Subcutaneous abdominal adipose tissue (tissue), 5 donors: Measurements from ENCODE around the gene HLA-DQA2.
"Not testable (repeated sequence)": the region's sequence is repeated elsewhere in the genome, so short reads cannot be mapped to it uniquely, and the experiment has no call there.

Experiments
- H3K27ac ChIP-seq: one replicate; pipeline ENCODE4 v1.7.0; 2013; ENCODE audit warnings: low read depth, mild to moderate bottlenecking, inconsistent platforms, low read length, moderate library complexity
- H3K27me3 ChIP-seq, 5 donors: one replicate each; pipeline ENCODE4 v1.7.0; 2013; ENCODE audit warnings: low read length in 5 of 5, inconsistent platforms in 1 of 5; ENCODE audit not compliant: control insufficient read depth in 5 of 5, insufficient read depth in 4 of 5
- H3K36me3 ChIP-seq, 5 donors: one replicate each; pipeline ENCODE4 v1.7.0; 2013; ENCODE audit warnings: low read length in 5 of 5; ENCODE audit not compliant: control insufficient read depth in 5 of 5, insufficient read depth in 5 of 5
- H3K4me1 ChIP-seq, 5 donors: one replicate each; pipeline ENCODE4 v1.7.0; 2013; ENCODE audit warnings: low read length in 5 of 5, mild to moderate bottlenecking in 3 of 5, moderate library complexity in 1 of 5; ENCODE audit not compliant: control insufficient read depth in 5 of 5, insufficient read depth in 5 of 5
- H3K4me3 ChIP-seq, 5 donors: one replicate each; pipeline ENCODE4 v1.7.0; 2013; ENCODE audit warnings: low read length in 5 of 5, low read depth in 1 of 5
- H3K9ac ChIP-seq, 5 donors: one replicate each; pipeline ENCODE4 v1.7.0; 2013; ENCODE audit warnings: low read length in 5 of 5, mild to moderate bottlenecking in 4 of 5, moderate library complexity in 3 of 5
- H3K9me3 ChIP-seq, 5 donors: one replicate each; pipeline ENCODE4 v1.7.0; 2013; ENCODE audit warnings: low read length in 5 of 5; ENCODE audit not compliant: control insufficient read depth in 5 of 5
- donor health status: healthy.
- donor health status: healthy.
- donor health status: healthy.
- donor health status: healthy.
- donor health status: healthy.

Gene HLA-DQA2

GRCh38 chr6:32738126-32738525, 3.1 kb upstream of the HLA-DQA2 start:
- Histone ChIP-seq H3K9me3 (no peaks in the 10 kb centered on the region), H3K27me3 (peaks cover 0 to 10% (median 2%) of the 10 kb centered on the region in 5 donors)

GRCh38 chr6:32742374-32742773, 1.2 kb downstream of the HLA-DQA2 start:
- H3K4me1 ChIP-seq = no peaks in the 10 kb centered on the region
- H3K36me3 ChIP-seq = no peaks in the 10 kb centered on the region
- H3K27me3 ChIP-seq = peaks cover 0 to 21% (median 2%) of the 10 kb centered on the region in 5 donors
- no peak overlapping the region for H3K9ac ChIP-seq
- H3K4me3 ChIP-seq = no peak overlapping the region
- H3K9me3 ChIP-seq = no peaks in the 10 kb centered on the region
- no peak overlapping the region for H3K27ac ChIP-seq

More at GRCh38 chr6:32738126-32738525, 3.1 kb upstream of the HLA-DQA2 start:
- Histone ChIP-seq H3K4me3 (no peak overlapping the region), H3K36me3 (no peaks in the 10 kb centered on the region), H3K4me1 (no peaks in the 10 kb centered on the region), H3K9ac (no peak overlapping the region), H3K27ac (no peak overlapping the region)

GRCh38 chr6:32744776-32745175, 3.6 kb downstream of the HLA-DQA2 start:
- peaks cover 0 to 18% (median 5%) of the 10 kb centered on the region in 5 donors for H3K27me3 ChIP-seq
- H3K9ac ChIP-seq = no peak overlapping the region

GRCh38 chr6:32745649-32746048, 4.5 kb downstream of the HLA-DQA2 start:
- not testable (repeated sequence) for H3K9me3 ChIP-seq, H3K36me3 ChIP-seq, H3K27ac ChIP-seq, H3K4me1 ChIP-seq, H3K4me3 ChIP-seq
- peak overlapping the region in 1 of 5 donors; percentile 20 for H3K9ac ChIP-seq
- peaks cover 0 to 18% (median 5%) of the 10 kb centered on the region in 5 donors for H3K27me3 ChIP-seq

More at GRCh38 chr6:32744776-32745175, 3.6 kb downstream of the HLA-DQA2 start:
- Histone ChIP-seq H3K4me3 (no peak overlapping the region), H3K36me3 (no peaks in the 10 kb centered on the region), H3K9me3 (no peaks in the 10 kb centered on the region), H3K4me1 (no peaks in the 10 kb centered on the region), H3K27ac (no peak overlapping the region)

- no peak overlapping the region for H3K9ac ChIP-seq
- peaks cover 4 to 12% (median 7%) of the 10 kb centered on the region in 5 donors for H3K27me3 ChIP-seq
- H3K36me3 ChIP-seq = no peaks in the 10 kb centered on the region
- H3K4me3 ChIP-seq = no peak overlapping the region
- H3K27ac ChIP-seq = no peak overlapping the region
- no peaks in the 10 kb centered on the region for H3K9me3 ChIP-seq
- H3K4me1 ChIP-seq = no peaks in the 10 kb centered on the region
Measured at GRCh38 chr6:32752580-32752979, 11.4 kb downstream of the HLA-DQA2 start.

- peaks cover 0 to 2% (median 0%) of the 10 kb centered on the region in 5 donors for H3K4me1 ChIP-seq
- no peaks in the 10 kb centered on the region for H3K36me3 ChIP-seq
- H3K27ac ChIP-seq = no peak overlapping the region
- H3K27me3 ChIP-seq = peaks cover 13 to 27% (median 16%) of the 10 kb centered on the region in 5 donors
- H3K9me3 ChIP-seq = no peaks in the 10 kb centered on the region
- no peak overlapping the region for H3K9ac ChIP-seq
- no peak overlapping the region for H3K4me3 ChIP-seq
Measured at GRCh38 chr6:32759669-32760068, 18.5 kb downstream of the HLA-DQA2 start.

- peaks cover 12 to 25% (median 15%) of the 10 kb centered on the region in 5 donors for H3K27me3 ChIP-seq
- no peak overlapping the region for H3K27ac ChIP-seq
- no peaks in the 10 kb centered on the region for H3K9me3 ChIP-seq
- no peaks in the 10 kb centered on the region for H3K36me3 ChIP-seq
- H3K9ac ChIP-seq = no peak overlapping the region
- H3K4me3 ChIP-seq = no peak overlapping the region
- peaks cover 0 to 2% (median 0%) of the 10 kb centered on the region in 5 donors for H3K4me1 ChIP-seq
Measured at GRCh38 chr6:32761072-32761471, 19.9 kb downstream of the HLA-DQA2 start.

GRCh38 chr6:32761548-32761947, 20.4 kb downstream of the HLA-DQA2 start:
- Histone ChIP-seq H3K4me3 (no peak overlapping the region), H3K9ac (no peak overlapping the region), H3K27me3 (peaks cover 8 to 22% (median 14%) of the 10 kb centered on the region in 5 donors), H3K9me3 (no peaks in the 10 kb centered on the region), H3K27ac (no peak overlapping the region), H3K36me3 (no peaks in the 10 kb centered on the region), H3K4me1 (peaks cover 0 to 2% (median 0%) of the 10 kb centered on the region in 5 donors)

GRCh38 chr6:32763421-32763820, 22.2 kb downstream of the HLA-DQA2 start, which contains the start of gene HLA-DQB2:
HLA-DQB2 (minus strand) TSS chr6:32763532; CDS start chr6:32763470, 62 bp downstream.
- Histone ChIP-seq H3K9ac (no peak within 1 kb of the TSS), H3K9me3 (no peaks in the 10 kb centered on the region), H3K4me1 (peaks cover 0 to 2% (median 0%) of the 10 kb centered on the region in 5 donors), H3K36me3 (no peaks in the 10 kb centered on the region), H3K27me3 (peaks cover 7 to 25% (median 11%) of the 10 kb centered on the region in 5 donors), H3K4me3 (no peak within 1 kb of the TSS), H3K27ac (no peak within 1 kb of the TSS)

- Histone ChIP-seq H3K36me3 (no peaks in the 10 kb centered on the region), H3K27ac (no peak overlapping the region), H3K9ac (no peak overlapping the region), H3K27me3 (peaks cover 7 to 25% (median 11%) of the 10 kb centered on the region in 5 donors), H3K4me1 (peaks cover 0 to 2% (median 0%) of the 10 kb centered on the region in 5 donors), H3K9me3 (no peaks in the 10 kb centered on the region), H3K4me3 (no peak overlapping the region)
Measured at GRCh38 chr6:32764048-32764447, 22.9 kb downstream of the HLA-DQA2 start.
